ENCODE measurements around the gene DHX30. TPM values are rescaled to one million over a fixed set of nuclear protein-coding genes. Genes with fewer than 3 reads are reported as not detected.

The DHX30 gene
- polyA plus RNA-seq, 1 donor (not counting 4 experiments of a cell fraction or from before 2014, with no cell fraction given) = 28.3 TPM

Small RNA genes within 50 kb of the gene (small RNA-seq; reads per million reads assigned to genes)
- gene MIR1226 (ENCODE audit: insufficient read length in 3 of 3, low read depth in 3 of 3, low replicate concordance in 1 of 3) (1.9 to 23.4 (median 9.5) reads per million in 3 experiments), gene RF02271 (ENCODE audit: insufficient read length in 3 of 3, low read depth in 3 of 3, low replicate concordance in 1 of 3) (0 reads per million in 3 experiments)

Other genes with a start within 250 kb of the DHX30 start
- gene CSPG5, start 224.3 kb upstream of the DHX30 start, polyA plus RNA-seq = 0.03 to 0.23 TPM (median 0.14 TPM) in 3 replicates
- 21.4 to 39.7 TPM (median 29.7 TPM) in 3 replicates for gene SMARCC1, start 21.2 kb upstream of the DHX30 start, polyA plus RNA-seq
- 82.5 to 180 TPM (median 110 TPM) in 3 replicates for gene MAP4, start 213.3 kb downstream of the DHX30 start, polyA plus RNA-seq